Uterus (tissue), 2 donors: ENCODE data around the gene EYS.

Experiments
- POLR2A ChIP-seq, 2 donors: fragments of 450-650 bp; IDR thresholded peaks; one replicate each; pipeline ENCODE4 v1.6.1; 2016; ENCODE audit warnings: antibody characterized with exemption in 2 of 2, mild to moderate bottlenecking in 1 of 2, moderate library complexity in 1 of 2
- TF ChIP-seq, protein P1 (sequence below), 4 experiments: fragments of 200-600 bp in 2 of 4; fragments of 450-650 bp in 2 of 4; sonication (generic) in 2 of 4; IDR thresholded peaks; one replicate each; pipeline ENCODE4 v1.5.1; 2016 to 2019; ENCODE audit warnings: antibody characterized with exemption in 4 of 4, mild to moderate bottlenecking in 2 of 4, moderate library complexity in 1 of 4

DNA sequence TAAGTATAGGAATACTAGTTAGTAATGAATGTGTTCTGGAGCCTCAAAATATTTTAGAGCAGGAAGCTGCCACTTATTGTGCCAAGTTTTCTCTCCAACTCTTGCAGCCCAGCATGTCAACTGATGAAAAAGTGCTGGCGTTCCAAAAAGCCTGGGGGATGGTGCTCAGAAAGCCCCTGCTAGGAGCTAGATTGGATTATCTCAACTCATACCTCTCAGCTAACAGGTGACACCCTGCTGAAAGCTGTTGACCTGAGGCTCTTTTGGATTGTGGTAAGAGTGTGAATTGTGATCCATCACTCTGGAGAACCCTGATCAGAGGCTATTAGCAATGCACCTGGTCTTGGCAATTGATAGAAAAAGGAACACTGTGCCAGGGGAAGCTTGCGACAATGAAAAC lies 580.4 kb downstream of the EYS start:
- no peak for TF ChIP-seq POLR2A (IDR thresholded peaks at IDR 0.05)
- TF ChIP-seq, protein P1, sequence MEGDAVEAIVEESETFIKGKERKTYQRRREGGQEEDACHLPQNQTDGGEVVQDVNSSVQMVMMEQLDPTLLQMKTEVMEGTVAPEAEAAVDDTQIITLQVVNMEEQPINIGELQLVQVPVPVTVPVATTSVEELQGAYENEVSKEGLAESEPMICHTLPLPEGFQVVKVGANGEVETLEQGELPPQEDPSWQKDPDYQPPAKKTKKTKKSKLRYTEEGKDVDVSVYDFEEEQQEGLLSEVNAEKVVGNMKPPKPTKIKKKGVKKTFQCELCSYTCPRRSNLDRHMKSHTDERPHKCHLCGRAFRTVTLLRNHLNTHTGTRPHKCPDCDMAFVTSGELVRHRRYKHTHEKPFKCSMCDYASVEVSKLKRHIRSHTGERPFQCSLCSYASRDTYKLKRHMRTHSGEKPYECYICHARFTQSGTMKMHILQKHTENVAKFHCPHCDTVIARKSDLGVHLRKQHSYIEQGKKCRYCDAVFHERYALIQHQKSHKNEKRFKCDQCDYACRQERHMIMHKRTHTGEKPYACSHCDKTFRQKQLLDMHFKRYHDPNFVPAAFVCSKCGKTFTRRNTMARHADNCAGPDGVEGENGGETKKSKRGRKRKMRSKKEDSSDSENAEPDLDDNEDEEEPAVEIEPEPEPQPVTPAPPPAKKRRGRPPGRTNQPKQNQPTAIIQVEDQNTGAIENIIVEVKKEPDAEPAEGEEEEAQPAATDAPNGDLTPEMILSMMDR (IDR thresholded peaks at IDR 0.05) = no peak
